ENCODE results near the gene CLIC4. TPM values are rescaled to one million over a fixed set of nuclear protein-coding genes. Genes with fewer than 3 reads are reported as not detected.

The CLIC4 gene
- total RNA-seq, 1 experiment from 2014 or later: 242 TPM

GRCh38 chr1:24782689-24783088 lies 37.4 kb downstream of the CLIC4 start:
- no peaks in the 10 kb centered on the region for H3K9me3 Mint-ChIP-seq (ENCODE audit: unreplicated experiment)

DNA sequence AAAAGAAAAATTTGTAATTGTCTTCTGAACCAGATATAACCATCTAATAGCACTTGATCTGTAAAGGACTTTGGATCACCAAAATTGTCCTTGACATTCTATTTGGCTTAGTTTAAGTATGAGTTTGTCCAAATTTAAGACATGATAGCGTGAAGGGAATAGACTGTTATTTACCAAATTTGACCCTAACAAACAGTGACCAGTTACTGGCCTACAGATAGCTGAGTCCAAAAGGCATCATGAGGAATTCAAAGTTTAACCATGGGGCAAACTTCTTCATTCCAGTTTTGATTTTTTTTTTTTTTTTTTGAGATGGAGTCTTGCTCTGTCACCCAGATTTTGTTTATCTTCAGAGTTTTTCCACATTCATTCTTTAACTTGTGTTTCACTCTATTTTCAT lies 38.5 kb downstream of the CLIC4 start:
- TF ChIP-seq CTCF (IDR thresholded peaks at IDR 0.05; ENCODE audit: unreplicated experiment): no peak
- H3K27ac Mint-ChIP-seq (ENCODE audit: low read depth, unreplicated experiment): no peak overlapping the region
- intact Hi-C loops (cut with micrococcal nuclease): no loop called here
- peaks cover 11% of the 10 kb centered on the region for H3K4me1 Mint-ChIP-seq (ENCODE audit: insufficient read depth, unreplicated experiment)
- peaks cover 7% of the 10 kb centered on the region for H3K36me3 Mint-ChIP-seq (ENCODE audit: insufficient read depth, unreplicated experiment)
- BruUV-seq (replicated peaks): no TSS peak
- ChIA-PET POLR2A (interaction anchor here (2.6 to 2.7 kb wide), 2 partner anchors 7 to 38 kb away, joined by 11 to 12 read pairs; partner anchors contain the start of gene CLIC4), CTCF (no interaction called here)
- no peaks in the 10 kb centered on the region for H3K27me3 Mint-ChIP-seq (ENCODE audit: insufficient read depth, unreplicated experiment)
- H3K4me3 Mint-ChIP-seq (ENCODE audit: unreplicated experiment): no peak overlapping the region
- DNase-seq (ENCODE audit: unreplicated experiment): no peak
- no peaks in the 10 kb centered on the region for H3K9me3 Mint-ChIP-seq (ENCODE audit: unreplicated experiment)

More at GRCh38 chr1:24782689-24783088, 37.4 kb downstream of the CLIC4 start:
- DNase-seq (ENCODE audit: unreplicated experiment): no peak
- no peaks in the 10 kb centered on the region for H3K27me3 Mint-ChIP-seq (ENCODE audit: insufficient read depth, unreplicated experiment)
- no peak overlapping the region for H3K4me3 Mint-ChIP-seq (ENCODE audit: unreplicated experiment)
- no TSS peak for BruUV-seq (replicated peaks)
- peaks cover 7% of the 10 kb centered on the region for H3K36me3 Mint-ChIP-seq (ENCODE audit: insufficient read depth, unreplicated experiment)
- ChIA-PET POLR2A (interaction anchor here (0.7 to 1.0 kb wide), 3 partner anchors 19 to 144 kb away, joined by 3 to 4 read pairs (median 3); no protein-coding TSS in a partner anchor), CTCF (interaction anchor here (0.7 to 1.0 kb wide), 2 partner anchors 13 to 584 kb away, joined by 3 to 4 read pairs; no protein-coding TSS in a partner anchor)
- H3K27ac Mint-ChIP-seq (ENCODE audit: low read depth, unreplicated experiment): no peak overlapping the region
- peaks cover 11% of the 10 kb centered on the region for H3K4me1 Mint-ChIP-seq (ENCODE audit: insufficient read depth, unreplicated experiment)
- intact Hi-C loops (cut with micrococcal nuclease): no loop called here
- TF ChIP-seq CTCF (IDR thresholded peaks at IDR 0.05; ENCODE audit: unreplicated experiment): no peak

DNA sequence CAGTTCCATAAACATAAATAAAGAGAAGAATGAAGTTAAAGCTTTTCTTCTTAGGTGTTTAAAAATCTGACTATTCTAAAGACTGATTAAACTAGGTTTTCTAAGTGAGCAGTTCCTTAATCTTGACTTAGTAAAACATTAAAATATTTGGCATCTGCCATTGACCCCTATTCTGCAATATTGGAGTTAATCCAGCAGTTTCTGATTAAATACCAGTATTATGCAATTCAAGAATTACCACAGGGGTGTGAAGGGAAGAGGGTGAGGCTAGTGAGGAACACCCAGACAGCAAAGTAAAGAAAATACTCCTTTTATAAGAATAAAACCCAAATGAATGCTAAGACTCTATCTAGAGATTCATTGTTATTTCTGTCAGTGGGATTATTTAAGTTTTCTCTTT lies 40.9 kb downstream of the CLIC4 start:
- peak; percentile 74 for DNase-seq (ENCODE audit: unreplicated experiment)
- no TSS peak for BruUV-seq (replicated peaks)
- CTCF ChIA-PET: no interaction called here
- TF ChIP-seq CTCF (IDR thresholded peaks at IDR 0.05; ENCODE audit: unreplicated experiment): no peak
- Mint-ChIP-seq H3K4me1 (ENCODE audit: insufficient read depth, unreplicated experiment) (peaks cover 11% of the 10 kb centered on the region), H3K9me3 (ENCODE audit: unreplicated experiment) (no peaks in the 10 kb centered on the region), H3K4me3 (ENCODE audit: unreplicated experiment) (peak overlapping the region; percentile 38), H3K36me3 (ENCODE audit: insufficient read depth, unreplicated experiment) (peaks cover 7% of the 10 kb centered on the region), H3K27ac (ENCODE audit: low read depth, unreplicated experiment) (peak overlapping the region; percentile 39), H3K27me3 (ENCODE audit: insufficient read depth, unreplicated experiment) (no peaks in the 10 kb centered on the region)
- POLR2A ChIA-PET: interaction anchor here (0.8 to 2.7 kb wide), 4 partner anchors 10 to 43 kb away, joined by 3 to 12 read pairs (median 7); partner anchors contain the start of gene CLIC4
- intact Hi-C loops (cut with micrococcal nuclease): no loop called here

DNA sequence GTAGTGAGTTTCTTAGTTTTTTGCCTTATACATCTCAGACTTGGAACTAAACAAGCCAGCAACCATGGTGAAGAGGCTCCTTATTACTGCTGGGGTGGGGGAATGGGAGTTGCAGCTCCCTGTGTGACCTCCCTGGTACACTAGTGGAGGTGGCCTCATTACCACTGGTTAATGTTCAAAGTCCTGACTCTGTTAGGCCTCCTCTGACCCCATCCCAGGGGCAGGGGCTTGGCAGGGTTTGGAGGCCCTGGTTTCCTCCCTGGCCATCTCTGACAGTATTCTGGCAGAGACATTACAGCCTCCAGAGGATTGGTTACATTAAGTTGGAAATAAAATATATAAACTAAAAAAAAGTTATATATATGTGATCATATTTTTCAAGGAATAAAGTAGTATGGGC lies 45.2 kb downstream of the CLIC4 start:
- H3K9me3 Mint-ChIP-seq (ENCODE audit: unreplicated experiment): no peaks in the 10 kb centered on the region
- no TSS peak for BruUV-seq (replicated peaks)
- DNase-seq (ENCODE audit: unreplicated experiment): no peak
- POLR2A ChIA-PET: no interaction called here
- CTCF ChIA-PET: no interaction called here
- H3K27me3 Mint-ChIP-seq (ENCODE audit: insufficient read depth, unreplicated experiment): no peaks in the 10 kb centered on the region
- intact Hi-C loops (cut with micrococcal nuclease): no loop called here
- H3K4me1 Mint-ChIP-seq (ENCODE audit: insufficient read depth, unreplicated experiment): peaks cover 26% of the 10 kb centered on the region
- no peak overlapping the region for H3K4me3 Mint-ChIP-seq (ENCODE audit: unreplicated experiment)
- no peak for TF ChIP-seq CTCF (IDR thresholded peaks at IDR 0.05; ENCODE audit: unreplicated experiment)
- no peak overlapping the region for H3K27ac Mint-ChIP-seq (ENCODE audit: low read depth, unreplicated experiment)
- peaks cover 6% of the 10 kb centered on the region for H3K36me3 Mint-ChIP-seq (ENCODE audit: insufficient read depth, unreplicated experiment)

Measured in MCF 10A (cell line).